ENCODE measurements around the gene NEO1.

Gene NEO1

GRCh38 chr15:73119478-73119877 is 67.2 kb downstream of the NEO1 start:
- Histone ChIP-seq H3K4me1 (ENCODE audit: insufficient read depth, low read length) (no peaks in the 10 kb centered on the region), H3K9ac (ENCODE audit: low read depth, low read length) (no peak overlapping the region), H3K36me3 (ENCODE audit: insufficient read depth, low read length) (peaks cover 17% of the 10 kb centered on the region), H3K27ac (ENCODE audit: low read depth, low read length) (no peak overlapping the region), H3K9me3 (ENCODE audit: insufficient read depth, low read depth, low read length) (no peaks in the 10 kb centered on the region), H3K4me3 (ENCODE audit: low read length) (no peak overlapping the region), H3K27me3 (ENCODE audit: insufficient read depth, low read length) (no peaks in the 10 kb centered on the region)
- WGBS, result 94% methylated on average over 6 of the region's 6 CpGs

DNA sequence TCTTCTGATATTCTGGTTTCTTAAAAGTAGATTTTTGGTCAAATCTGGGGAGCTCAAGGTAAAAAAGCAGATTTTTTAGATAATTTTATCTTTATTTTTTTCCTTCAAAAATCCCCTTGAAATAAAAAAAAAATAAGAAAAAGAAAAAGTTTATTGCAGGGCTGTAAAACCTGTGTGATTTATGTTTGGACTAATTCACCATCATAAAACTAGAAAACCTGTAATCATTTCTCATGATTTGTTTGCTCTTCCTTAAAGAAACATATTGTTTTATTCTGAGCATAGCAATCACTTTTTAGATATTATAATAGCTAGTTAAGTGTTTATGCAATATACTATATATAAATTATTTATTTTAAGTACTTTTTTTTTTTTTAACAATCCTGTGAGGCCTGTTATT is 68.0 kb downstream of the NEO1 start:
- Histone ChIP-seq H3K4me3 (ENCODE audit: low read length) (no peak overlapping the region), H3K9ac (ENCODE audit: low read depth, low read length) (no peak overlapping the region), H3K27me3 (ENCODE audit: insufficient read depth, low read length) (no peaks in the 10 kb centered on the region), H3K36me3 (ENCODE audit: insufficient read depth, low read length) (peaks cover 17% of the 10 kb centered on the region), H3K27ac (ENCODE audit: low read depth, low read length) (no peak overlapping the region), H3K4me1 (ENCODE audit: insufficient read depth, low read length) (no peaks in the 10 kb centered on the region), H3K9me3 (ENCODE audit: insufficient read depth, low read depth, low read length) (no peaks in the 10 kb centered on the region)

GRCh38 chr15:73125219-73125618 is 73.0 kb downstream of the NEO1 start:
- 94% methylated on average over 2 of the region's 2 CpGs for WGBS

DNA sequence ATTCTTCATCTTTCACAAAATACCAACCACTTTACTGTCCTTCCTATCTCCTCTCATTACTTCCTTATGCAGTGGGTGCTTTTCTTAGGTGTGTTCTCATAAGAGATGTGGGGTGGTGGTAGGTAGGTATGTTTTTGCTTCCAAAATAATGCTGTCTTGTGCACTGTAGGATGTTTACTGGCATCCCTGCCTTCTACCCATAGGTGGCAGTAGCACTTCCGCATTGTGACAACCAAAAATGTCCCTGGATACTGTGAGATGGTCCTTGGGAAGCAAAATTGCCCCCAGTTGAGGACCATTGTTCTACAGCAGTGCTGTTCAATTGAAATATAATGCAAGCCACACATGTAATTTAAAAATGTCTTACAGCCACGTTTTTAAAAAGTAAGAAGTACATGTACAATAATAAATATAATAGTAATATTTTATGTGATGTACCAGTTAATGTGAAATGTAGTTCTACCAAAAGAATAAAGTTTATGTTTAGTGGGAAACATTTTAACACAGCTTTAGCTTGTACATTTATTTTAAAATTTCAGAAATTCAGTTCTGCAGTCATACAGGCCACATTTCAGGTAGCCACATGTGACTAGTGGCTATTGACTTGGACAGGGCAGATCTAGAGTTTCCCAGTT is 75.2 kb downstream of the NEO1 start:
- H3K36me3 ChIP-seq (ENCODE audit: insufficient read depth, low read length), result peaks cover 9% of the 10 kb centered on the region
- 75% methylated on average over 1 of the region's 2 CpGs for WGBS
- H3K9ac ChIP-seq (ENCODE audit: low read depth, low read length), result no peak overlapping the region
- no peaks in the 10 kb centered on the region for H3K9me3 ChIP-seq (ENCODE audit: insufficient read depth, low read depth, low read length)
- no peak overlapping the region for H3K4me3 ChIP-seq (ENCODE audit: low read length)
- no peaks in the 10 kb centered on the region for H3K27me3 ChIP-seq (ENCODE audit: insufficient read depth, low read length)
- H3K4me1 ChIP-seq (ENCODE audit: insufficient read depth, low read length), result no peaks in the 10 kb centered on the region
- no peak overlapping the region for H3K27ac ChIP-seq (ENCODE audit: low read depth, low read length)

More at GRCh38 chr15:73125219-73125618, 73.0 kb downstream of the NEO1 start:
- H3K4me1 ChIP-seq (ENCODE audit: insufficient read depth, low read length), result no peaks in the 10 kb centered on the region
- no peak overlapping the region for H3K4me3 ChIP-seq (ENCODE audit: low read length)
- H3K9ac ChIP-seq (ENCODE audit: low read depth, low read length), result no peak overlapping the region
- H3K9me3 ChIP-seq (ENCODE audit: insufficient read depth, low read depth, low read length), result no peaks in the 10 kb centered on the region
- H3K27ac ChIP-seq (ENCODE audit: low read depth, low read length), result no peak overlapping the region
- H3K36me3 ChIP-seq (ENCODE audit: insufficient read depth, low read length), result peaks cover 10% of the 10 kb centered on the region
- no peaks in the 10 kb centered on the region for H3K27me3 ChIP-seq (ENCODE audit: insufficient read depth, low read length)

- Histone ChIP-seq H3K4me3 (ENCODE audit: low read length) (no peak overlapping the region), H3K36me3 (ENCODE audit: insufficient read depth, low read length) (peaks cover 3% of the 10 kb centered on the region), H3K9me3 (ENCODE audit: insufficient read depth, low read depth, low read length) (no peaks in the 10 kb centered on the region), H3K27ac (ENCODE audit: low read depth, low read length) (no peak overlapping the region), H3K9ac (ENCODE audit: low read depth, low read length) (no peak overlapping the region), H3K27me3 (ENCODE audit: insufficient read depth, low read length) (no peaks in the 10 kb centered on the region), H3K4me1 (ENCODE audit: insufficient read depth, low read length) (no peaks in the 10 kb centered on the region)
- WGBS, result 85% methylated on average over 1 of the region's 1 CpG
These were observed 78.6 kb downstream of the NEO1 start for GRCh38 chr15:73130830-73131229.

DNA sequence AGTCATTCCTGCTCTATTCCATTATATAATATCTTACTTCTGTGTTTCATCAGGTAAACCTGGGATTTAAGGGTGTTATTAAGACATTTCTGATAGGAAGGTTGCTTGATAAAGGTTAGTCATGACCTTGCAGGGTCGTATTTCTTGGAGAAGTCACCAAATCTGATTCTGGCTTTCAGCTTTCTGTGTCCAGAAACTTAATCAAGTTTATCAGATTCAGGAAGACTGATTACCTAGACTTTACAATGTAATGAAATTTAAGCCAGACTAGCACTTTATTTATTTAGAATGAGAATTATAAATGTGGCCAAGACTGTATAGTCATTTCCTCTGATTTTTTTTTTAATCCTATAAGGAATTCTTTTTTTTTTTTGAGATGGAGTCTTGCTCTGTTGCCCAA is 81.9 kb downstream of the NEO1 start:
- no peak overlapping the region for H3K4me3 ChIP-seq (ENCODE audit: low read length)
- H3K9ac ChIP-seq (ENCODE audit: low read depth, low read length), result no peak overlapping the region
- 89% methylated on average over 1 of the region's 1 CpG for WGBS
- H3K36me3 ChIP-seq (ENCODE audit: insufficient read depth, low read length), result peaks cover 22% of the 10 kb centered on the region
- H3K9me3 ChIP-seq (ENCODE audit: insufficient read depth, low read depth, low read length), result no peaks in the 10 kb centered on the region
- no peaks in the 10 kb centered on the region for H3K27me3 ChIP-seq (ENCODE audit: insufficient read depth, low read length)
- no peak overlapping the region for H3K27ac ChIP-seq (ENCODE audit: low read depth, low read length)
- no peaks in the 10 kb centered on the region; the same call in 1 of the 2 replicates for H3K4me1 ChIP-seq (ENCODE audit: insufficient read depth, low read length)

DNA sequence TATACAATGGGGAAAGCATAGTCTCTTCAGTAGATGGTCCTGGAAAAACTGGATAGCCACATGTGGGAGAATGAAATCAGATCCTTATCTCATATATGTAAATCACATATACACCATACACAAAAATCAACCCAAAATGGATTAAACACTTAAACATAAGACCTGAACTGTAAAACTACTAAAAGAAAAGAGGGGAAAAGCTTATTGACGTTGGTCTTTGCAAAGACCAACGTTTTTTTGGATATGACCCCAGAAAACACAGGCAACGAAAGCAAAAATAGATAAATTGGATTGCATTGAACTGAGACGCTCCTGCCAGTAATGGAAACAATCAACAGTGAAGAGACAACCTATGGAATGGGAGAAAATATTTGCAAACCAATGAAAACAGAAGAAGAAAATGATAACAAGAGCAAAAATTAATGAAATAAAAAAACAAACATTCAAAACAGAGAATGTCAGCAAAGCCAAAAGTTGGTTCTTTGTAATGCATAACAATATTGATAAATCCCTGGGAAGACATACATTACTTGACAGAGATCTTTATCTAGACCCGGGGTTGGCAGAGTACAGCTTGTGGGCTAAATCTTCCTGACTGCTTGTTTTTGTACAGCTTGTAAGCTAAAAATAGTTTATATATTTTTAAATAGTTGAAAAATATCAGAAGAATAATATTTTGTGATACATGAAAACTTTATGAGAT is 86.9 kb downstream of the NEO1 start:
- no peak overlapping the region for H3K27ac ChIP-seq (ENCODE audit: low read depth, low read length)
- no peak overlapping the region for H3K4me3 ChIP-seq (ENCODE audit: low read length)
- H3K27me3 ChIP-seq (ENCODE audit: insufficient read depth, low read length), result no peaks in the 10 kb centered on the region
- 95% methylated on average over 5 of the region's 5 CpGs for WGBS
- no peak overlapping the region for H3K9ac ChIP-seq (ENCODE audit: low read depth, low read length)
- H3K4me1 ChIP-seq (ENCODE audit: insufficient read depth, low read length), result no peaks in the 10 kb centered on the region; the same call in 1 of the 2 replicates
- no peaks in the 10 kb centered on the region for H3K9me3 ChIP-seq (ENCODE audit: insufficient read depth, low read depth, low read length)
- H3K36me3 ChIP-seq (ENCODE audit: insufficient read depth, low read length), result peaks cover 30% of the 10 kb centered on the region

- H3K9ac ChIP-seq (ENCODE audit: low read depth, low read length), result no peak overlapping the region
- no peaks in the 10 kb centered on the region for H3K9me3 ChIP-seq (ENCODE audit: insufficient read depth, low read depth, low read length)
- H3K4me3 ChIP-seq (ENCODE audit: low read length), result no peak overlapping the region
- 94% methylated on average over 4 of the region's 5 CpGs for WGBS
- H3K27ac ChIP-seq (ENCODE audit: low read depth, low read length), result no peak overlapping the region
- no peaks in the 10 kb centered on the region; the same call in 1 of the 2 replicates for H3K4me1 ChIP-seq (ENCODE audit: insufficient read depth, low read length)
- H3K27me3 ChIP-seq (ENCODE audit: insufficient read depth, low read length), result no peaks in the 10 kb centered on the region
- peaks cover 30% of the 10 kb centered on the region for H3K36me3 ChIP-seq (ENCODE audit: insufficient read depth, low read length)
These were observed 87.7 kb downstream of the NEO1 start for GRCh38 chr15:73139744-73140553.

DNA sequence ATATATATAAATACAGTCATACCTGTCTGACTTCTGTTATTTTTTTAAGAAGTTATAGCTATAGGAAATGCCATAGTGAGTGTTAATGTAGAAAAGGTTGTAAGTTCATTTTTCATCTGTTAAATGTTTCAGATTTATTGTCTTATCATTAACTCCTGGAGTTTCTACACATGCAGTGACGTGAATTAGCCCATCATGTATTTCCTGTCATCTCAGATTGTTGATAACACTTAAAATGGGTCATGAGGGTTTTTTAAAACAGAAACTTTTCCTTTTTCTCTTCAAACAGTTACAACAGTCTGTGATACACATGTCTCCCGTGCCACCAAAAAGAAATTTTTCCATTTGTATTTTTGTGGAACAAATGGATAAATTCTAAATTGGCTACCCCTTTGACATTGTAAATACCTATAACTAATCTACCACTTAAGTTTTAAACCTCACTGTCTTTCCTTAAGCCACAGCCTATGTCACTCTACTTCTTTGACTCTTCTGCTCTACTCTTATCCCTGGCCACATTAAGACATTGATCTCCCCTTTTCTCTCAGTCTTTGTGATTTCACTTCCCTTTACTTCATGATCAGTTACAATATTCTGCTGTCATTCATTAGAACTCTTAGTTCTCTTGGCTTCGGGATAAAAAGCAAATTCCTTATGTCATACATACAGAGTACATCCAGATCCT is 89.1 kb downstream of the NEO1 start:
- no peak overlapping the region for H3K9ac ChIP-seq (ENCODE audit: low read depth, low read length)
- H3K4me1 ChIP-seq (ENCODE audit: insufficient read depth, low read length), result no peaks in the 10 kb centered on the region; the same call in 1 of the 2 replicates
- no peaks in the 10 kb centered on the region for H3K9me3 ChIP-seq (ENCODE audit: insufficient read depth, low read depth, low read length)
- H3K4me3 ChIP-seq (ENCODE audit: low read length), result no peak overlapping the region
- WGBS, result 93% methylated on average over 2 of the region's 3 CpGs
- no peaks in the 10 kb centered on the region for H3K27me3 ChIP-seq (ENCODE audit: insufficient read depth, low read length)
- no peak overlapping the region for H3K27ac ChIP-seq (ENCODE audit: low read depth, low read length)
- H3K36me3 ChIP-seq (ENCODE audit: insufficient read depth, low read length), result peaks cover 23% of the 10 kb centered on the region

DNA sequence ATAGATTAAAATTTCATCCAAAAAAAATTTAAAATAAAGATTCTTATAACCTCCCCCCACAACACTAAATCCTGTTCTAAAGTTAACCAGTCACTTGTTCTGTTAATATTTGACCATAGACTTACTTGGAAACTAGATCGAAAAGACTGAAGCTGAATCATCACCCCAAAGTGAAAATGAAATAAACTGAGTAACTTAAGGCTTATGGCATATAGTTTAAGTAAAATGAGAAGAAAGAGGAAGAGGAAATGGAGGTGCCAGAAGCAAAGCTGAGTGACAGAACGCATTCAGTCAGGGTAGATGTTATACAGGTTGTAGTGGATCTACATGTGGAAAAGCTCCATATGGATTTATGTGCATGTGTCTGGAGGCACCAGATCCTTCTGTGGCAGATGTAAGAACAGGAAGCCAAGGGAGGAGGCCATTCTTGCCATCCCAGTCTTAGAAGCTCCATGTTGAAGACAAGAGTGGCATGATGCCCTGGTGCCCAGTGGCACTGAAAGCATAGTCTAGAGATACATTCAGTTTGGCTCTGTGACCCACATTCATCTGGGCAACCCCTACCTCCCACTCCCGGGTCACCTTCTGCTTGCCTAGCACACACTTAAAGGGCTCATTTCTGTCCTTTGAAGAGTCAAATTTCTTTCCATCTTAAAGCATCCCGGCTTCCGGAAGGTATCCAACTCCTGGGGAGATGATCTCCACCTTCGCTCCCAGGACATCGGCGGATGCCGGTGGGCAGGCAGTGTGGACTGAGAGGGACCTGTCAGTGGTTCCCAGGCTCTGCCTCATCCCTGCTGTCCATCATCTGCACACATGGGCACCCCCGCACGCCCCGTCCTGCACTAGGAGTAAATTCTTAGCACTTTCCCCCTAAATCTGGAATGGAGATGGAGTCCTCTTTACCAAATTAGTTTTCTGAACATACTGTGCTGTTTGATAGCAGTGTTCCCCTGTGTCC is 90.8 kb downstream of the NEO1 start:
- H3K36me3 ChIP-seq (ENCODE audit: insufficient read depth, low read length), result peaks cover 12% of the 10 kb centered on the region
- WGBS, result 98% methylated on average over 12 of the region's 12 CpGs
- H3K9me3 ChIP-seq (ENCODE audit: insufficient read depth, low read depth, low read length), result no peaks in the 10 kb centered on the region
- H3K27ac ChIP-seq (ENCODE audit: low read depth, low read length), result no peak overlapping the region
- H3K9ac ChIP-seq (ENCODE audit: low read depth, low read length), result no peak overlapping the region
- no peak overlapping the region for H3K4me3 ChIP-seq (ENCODE audit: low read length)
- H3K4me1 ChIP-seq (ENCODE audit: insufficient read depth, low read length), result no peaks in the 10 kb centered on the region
- H3K27me3 ChIP-seq (ENCODE audit: insufficient read depth, low read length), result no peaks in the 10 kb centered on the region

Data from HUES64 (cell line).